ENCODE measurements around the gene DPEP1.

The DPEP1 gene

DNA sequence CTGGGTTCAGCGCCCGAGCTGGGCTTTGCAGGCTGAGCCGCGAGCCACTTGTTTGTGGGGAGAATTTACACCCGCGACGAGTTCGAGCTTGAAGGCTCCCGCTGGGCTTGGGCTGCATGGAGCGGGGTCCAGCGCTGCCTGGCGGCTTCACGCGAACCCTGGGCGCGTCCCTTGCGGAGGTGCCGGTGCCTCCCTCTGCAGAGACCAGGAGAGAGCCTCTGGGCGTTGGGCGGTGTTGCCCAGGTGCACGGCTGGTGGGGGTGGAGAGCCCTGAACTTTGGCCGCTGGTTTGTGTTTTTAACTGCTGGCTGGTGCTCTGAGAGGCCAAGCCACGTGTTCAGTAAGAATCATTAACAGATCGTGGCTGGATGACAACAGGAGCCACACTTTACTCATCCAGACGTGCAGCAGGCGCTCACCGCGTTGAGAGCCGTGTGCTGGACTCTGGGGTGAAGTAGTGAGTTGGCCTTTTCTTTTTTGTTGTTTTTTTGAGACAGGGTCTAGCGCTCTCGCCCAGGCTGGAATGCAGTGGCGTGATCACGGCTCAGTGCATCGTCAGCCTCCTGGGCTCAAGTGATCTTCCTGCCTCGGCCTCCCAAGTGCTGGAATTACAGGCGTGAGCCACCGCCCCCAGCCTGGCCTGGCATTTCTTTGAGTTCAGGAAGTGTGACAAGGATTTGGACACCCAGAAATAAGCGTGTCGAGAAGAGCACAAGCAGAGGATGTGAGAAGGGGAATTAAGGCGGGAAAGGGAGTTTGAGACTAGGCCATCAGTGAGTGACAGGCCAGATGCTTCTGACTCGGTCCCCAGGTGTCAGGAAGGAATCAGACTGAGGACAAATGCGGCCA lies 73.9 kb downstream of the DPEP1 start:
- no peak for DNase-seq (ENCODE audit: low spot score)
